Measurements from ENCODE around the gene B3GAT1. TPM values are rescaled to one million over a fixed set of nuclear protein-coding genes. Genes with fewer than 3 reads are reported as not detected.

Gene B3GAT1
- total RNA-seq, 1 donor from 2014 or later, result 1.2 TPM

- intact Hi-C loops (cut with micrococcal nuclease), result no loop called here
Measured at GRCh38 chr11:134341805-134342571, 70.1 kb downstream of the B3GAT1 start.

- intact Hi-C loops (cut with micrococcal nuclease), result no loop called here
Measured at GRCh38 chr11:134340354-134340964, 71.6 kb downstream of the B3GAT1 start.

DNA sequence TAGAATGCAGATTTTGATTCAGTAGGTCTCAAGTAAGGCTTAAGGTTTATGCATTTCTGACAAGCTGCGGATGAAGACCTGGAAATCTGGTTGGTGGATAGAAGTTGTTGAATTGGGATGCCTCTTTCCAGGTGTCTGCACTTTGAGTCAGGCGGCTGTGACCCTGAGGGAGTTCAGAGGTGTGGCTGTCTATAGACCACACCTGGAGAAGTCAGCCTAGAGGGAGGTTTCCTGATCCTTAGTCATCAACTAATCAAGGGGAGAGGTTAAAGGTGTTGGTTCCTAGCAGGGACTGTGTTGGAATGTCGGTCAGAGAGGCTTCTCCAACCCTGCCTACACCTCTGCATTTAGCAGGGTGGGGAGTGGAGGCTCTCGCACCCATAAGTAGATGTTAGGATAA, 72.3 kb downstream of the B3GAT1 start:
- intact Hi-C loops (cut with micrococcal nuclease), result no loop called here

GRCh38 chr11:134338654-134339053, 73.4 kb downstream of the B3GAT1 start:
- intact Hi-C loops (cut with micrococcal nuclease), result no loop called here

DNA sequence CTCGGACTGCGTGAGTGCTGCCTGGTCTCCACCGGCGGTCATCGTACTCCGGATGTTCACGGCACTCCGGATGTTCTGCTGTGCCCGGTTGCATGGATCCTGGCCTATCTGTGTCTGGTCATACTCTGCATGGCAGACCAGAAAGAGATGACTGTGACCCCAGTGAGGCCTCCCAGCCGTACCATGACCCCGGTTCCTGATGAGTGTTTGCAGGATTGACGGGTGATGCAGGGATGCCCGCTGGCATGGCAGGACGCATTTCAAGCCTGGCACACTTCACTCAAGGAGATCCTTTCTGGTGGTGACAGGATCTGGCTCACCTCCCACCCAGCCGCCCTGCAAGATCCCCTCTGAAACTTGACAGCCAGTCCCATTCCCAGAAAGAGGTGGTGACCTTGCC, 74.0 kb downstream of the B3GAT1 start:
- intact Hi-C loops (cut with micrococcal nuclease), result no loop called here

- intact Hi-C loops (cut with micrococcal nuclease), result no loop called here
Measured at GRCh38 chr11:134337051-134337450, 75.0 kb downstream of the B3GAT1 start.

- intact Hi-C loops (cut with micrococcal nuclease), result loop anchor here (5.0 kb wide), 3 partner anchors 128 to 388 kb away; no protein-coding TSS in a partner anchor
Measured at GRCh38 chr11:134334796-134335571, 77.1 kb downstream of the B3GAT1 start.

- intact Hi-C loops (cut with micrococcal nuclease), result loop anchor here (5.0 kb wide), 3 partner anchors 127 to 387 kb away; no protein-coding TSS in a partner anchor
Measured at GRCh38 chr11:134333946-134334345, 78.1 kb downstream of the B3GAT1 start.

GRCh38 chr11:134333312-134333711, 78.7 kb downstream of the B3GAT1 start:
- intact Hi-C loops (cut with micrococcal nuclease), result loop anchor here (5.0 kb wide), 3 partner anchors 126 to 386 kb away; no protein-coding TSS in a partner anchor

DNA sequence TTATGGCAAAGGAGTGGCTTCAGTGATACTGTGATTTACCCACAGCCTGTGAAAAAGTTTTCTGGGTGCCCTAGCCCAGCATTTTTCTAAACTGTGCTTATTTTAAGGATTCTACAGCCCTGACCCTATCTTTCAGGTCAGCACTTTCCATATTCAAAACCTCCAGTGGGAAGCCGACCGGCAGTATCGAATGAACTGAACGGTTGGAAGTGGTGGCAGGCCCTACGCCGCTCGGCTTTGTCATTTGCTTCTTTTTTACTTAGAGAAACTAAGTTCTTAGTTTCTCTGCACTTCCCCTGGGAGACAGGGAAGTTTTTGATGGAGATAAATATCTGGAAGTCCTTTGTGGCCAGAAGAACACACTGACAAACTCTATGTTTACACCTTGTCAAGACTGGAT, 79.3 kb downstream of the B3GAT1 start:
- intact Hi-C loops (cut with micrococcal nuclease), result loop anchor here (1.0 to 5.0 kb wide), 4 partner anchors 108 to 385 kb away; partner anchors contain the start of gene VPS26B

- intact Hi-C loops (cut with micrococcal nuclease), result loop anchor here (1.0 to 5.0 kb wide), 4 partner anchors 108 to 385 kb away; partner anchors contain the start of gene VPS26B
Measured at GRCh38 chr11:134332189-134332631, 79.8 kb downstream of the B3GAT1 start.

DNA sequence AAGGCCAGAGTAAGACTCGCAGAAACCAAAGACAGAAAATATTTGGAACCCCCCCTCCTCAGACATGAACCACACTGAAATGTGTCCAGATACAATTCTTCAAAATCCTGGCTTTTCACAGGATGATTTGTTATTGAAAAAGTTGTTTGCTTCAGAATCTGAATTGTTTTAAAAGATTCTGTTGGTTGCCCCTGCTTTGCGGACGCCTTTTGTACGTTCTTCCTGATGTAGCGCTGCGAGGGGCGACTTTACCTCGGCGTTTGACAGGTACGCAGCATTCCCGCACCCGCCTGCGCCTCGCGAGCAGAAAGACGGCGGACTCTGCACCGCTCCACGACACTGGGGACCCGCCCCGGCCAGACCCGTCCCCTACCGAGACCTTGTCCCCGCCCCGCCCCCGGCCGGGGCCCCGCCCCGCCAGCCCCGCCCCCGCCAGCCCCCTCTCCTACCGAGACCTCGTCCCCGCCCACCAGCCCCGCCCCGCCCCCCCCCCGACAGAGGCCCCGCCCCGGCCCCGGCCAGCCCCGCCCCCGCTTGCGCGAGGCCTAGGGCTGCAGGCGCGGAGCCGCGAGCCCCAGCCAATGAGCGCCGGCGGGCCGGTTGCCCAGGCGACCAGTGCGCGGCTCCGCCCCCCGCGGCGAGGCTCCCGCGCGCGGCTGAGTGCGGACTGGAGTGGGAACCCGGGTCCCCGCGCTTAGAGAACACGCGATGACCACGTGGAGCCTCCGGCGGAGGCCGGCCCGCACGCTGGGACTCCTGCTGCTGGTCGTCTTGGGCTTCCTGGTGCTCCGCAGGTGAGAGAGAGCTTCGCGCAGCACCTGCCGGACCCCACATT, 80.5 kb downstream of the B3GAT1 start, which contains the start of gene GLB1L2:
TSS of gene GLB1L2 (plus strand) at position 635 of the 835 bp plus-strand sequence. CDS start at position 709, 74 bp downstream.
- intact Hi-C loops (cut with micrococcal nuclease), result loop anchor here (1.0 to 5.0 kb wide), 9 partner anchors 18 to 404 kb away; partner anchors contain the start of genes ACAD8, JAM3, THYN1 and VPS26B

DNA sequence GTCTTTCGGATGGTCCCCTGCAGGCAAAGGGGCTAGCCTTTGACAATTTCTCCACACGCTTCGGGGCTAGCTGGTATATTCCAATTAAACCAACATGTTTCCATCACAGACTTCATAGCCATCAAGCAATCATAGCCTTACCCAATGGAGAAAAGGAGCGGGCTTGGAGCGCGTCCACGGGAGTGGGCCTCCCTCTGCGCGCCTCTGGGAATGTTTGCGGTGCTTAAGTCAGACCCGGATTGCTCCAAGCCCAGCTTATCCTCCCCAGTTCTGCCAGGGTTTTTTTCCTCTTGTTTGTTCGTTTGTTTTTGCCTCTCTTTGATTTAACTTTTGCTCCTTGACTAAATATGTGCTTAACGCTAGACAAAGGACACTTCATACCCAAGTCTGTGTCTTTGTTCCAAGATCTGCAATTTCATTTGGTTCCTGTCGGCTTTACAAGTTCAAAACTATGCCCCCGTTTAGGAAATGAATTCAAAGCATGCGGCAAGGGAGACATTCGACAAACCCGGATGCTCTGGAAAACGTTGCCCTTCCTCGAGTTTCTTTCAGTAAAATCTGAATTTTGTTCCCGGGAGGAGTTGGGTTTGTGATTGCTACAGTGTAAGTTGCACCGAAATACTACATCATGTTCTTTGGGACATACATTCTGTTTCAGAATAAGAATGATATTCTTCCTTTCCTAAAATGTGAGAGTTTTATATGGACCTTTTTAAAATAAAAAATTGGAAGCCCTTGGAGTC, 81.3 kb downstream of the B3GAT1 start:
- intact Hi-C loops (cut with micrococcal nuclease), result loop anchor here (1.0 to 5.0 kb wide), 8 partner anchors 19 to 403 kb away; partner anchors contain the start of genes ACAD8, JAM3 and THYN1

Other genes starting within 250 kb of the B3GAT1 start
- 85.9 and 89.5 TPM in 2 replicates for gene NCAPD3, start 188.3 kb downstream of the B3GAT1 start, total RNA-seq
- gene VPS26B, start 187.6 kb downstream of the B3GAT1 start, total RNA-seq, result 58.9 and 61.1 TPM in 2 replicates
- gene THYN1, start 158.9 kb downstream of the B3GAT1 start, total RNA-seq, result 49.4 and 52.2 TPM in 2 replicates
- gene ACAD8, start 158.7 kb downstream of the B3GAT1 start, total RNA-seq, result 22.5 and 26.0 TPM in 2 replicates
- gene GLB1L3, start 135.9 kb downstream of the B3GAT1 start, total RNA-seq, result 10.9 and 11.2 TPM in 2 replicates
- gene GLB1L2, start 80.3 kb downstream of the B3GAT1 start, total RNA-seq, result 2.7 and 3.1 TPM in 2 replicates

Data from T-helper 1 cell treated with Interleukin-12 subunit alpha and Interleukin-12 subunit beta and Interleukin-4 antibody, amounts not matched to agents 30 ng/mL and 1 ng/mL, for 36 hours (primary cell).